Lower leg skin (tissue), 4 donors: ENCODE results near the gene MZF1. TPM values are rescaled to one million over a fixed set of nuclear protein-coding genes. Genes with fewer than 3 reads are reported as not detected.
A peak's percentile ranks its signal among the peaks of the same experiment; 100 is the strongest.

Experiments
- DNase-seq, 2 donors: peaks; one replicate each; pipeline ENCODE4 v3.0.0-alpha.2; 2019; ENCODE audit warnings: low spot score in 2 of 2
- H3K4me3 ChIP-seq: fragments of 200-600 bp; sonication (generic); 2 replicates; pipeline ENCODE4 v1.5.1; 2017; ENCODE audit warnings: mild to moderate bottlenecking, low read depth; ENCODE audit not compliant: poor library complexity, severe bottlenecking
- CTCF ChIP-seq, 3 donors: fragments of 450-650 bp; IDR thresholded peaks; one replicate each; pipeline ENCODE4 v1.5.1; 2016; ENCODE audit warnings: antibody characterized with exemption in 3 of 3, mild to moderate bottlenecking in 3 of 3, moderate library complexity in 2 of 3
- POLR2A ChIP-seq, 2 donors: fragments of 450-650 bp; IDR thresholded peaks; one replicate each; pipeline ENCODE4 v1.6.1; 2016 to 2017; ENCODE audit warnings: antibody characterized with exemption in 2 of 2, mild to moderate bottlenecking in 1 of 2, moderate library complexity in 1 of 2
- WGBS, 2 donors: methylation state at CpG; one replicate each; pipeline ENCODE4 v1.1.5; 2018; 5-methylcytosine and 5-hydroxymethylcytosine counted together
- intact Hi-C: fragments of 100-400 bp; cut with DNase I; formaldehyde crosslinking; loops from one replicate; pipeline ENCODE4 v1.15.0; 2023; ENCODE audit warnings: low total_unique reads
- total RNA-seq, 4 donors: library from RNA; depleted of rRNA; stranded (reverse); fragments of >200 nt; gene quantifications; one replicate each; pipeline ENCODE4 v1.1.0, GENCODE V29; 2016

Gene MZF1
- total RNA-seq, 4 donors from 2014 or later, result 14.8 to 34.7 (median 27.6) TPM

- WGBS, 2 donors, result 2 to 4% methylated on average over 26 to 47 of the region's 55 CpGs
- H3K4me3 ChIP-seq, result no peak overlapping the region
- TF ChIP-seq CTCF (IDR thresholded peaks at IDR 0.05) (no peak), POLR2A (IDR thresholded peaks at IDR 0.05) (no peak)
- peak in 1 of 2 donors; percentile 87 for DNase-seq
- intact Hi-C loops, result no loop called here
Observed at GRCh38 chr19:58538257-58539168, 34.6 kb downstream of the MZF1 start.

GRCh38 chr19:58536852-58537798 is 36.0 kb downstream of the MZF1 start:
- WGBS, 2 donors, result 81 to 91% methylated on average over 8 of the region's 8 CpGs
- no peak for DNase-seq
- intact Hi-C loops, result no loop called here
- no peak for TF ChIP-seq CTCF (IDR thresholded peaks at IDR 0.05)
- no peak for TF ChIP-seq POLR2A (IDR thresholded peaks at IDR 0.05)
- no peak overlapping the region for H3K4me3 ChIP-seq

- WGBS, 2 donors, result 90 to 91% methylated on average over 3 of the region's 3 CpGs
- no peak for TF ChIP-seq POLR2A (IDR thresholded peaks at IDR 0.05)
- no peak overlapping the region for H3K4me3 ChIP-seq
- no peak for DNase-seq
- intact Hi-C loops, result no loop called here
Observed at GRCh38 chr19:58535857-58536256, 37.3 kb downstream of the MZF1 start.

- no peak for TF ChIP-seq CTCF (IDR thresholded peaks at IDR 0.05)
- TF ChIP-seq POLR2A (IDR thresholded peaks at IDR 0.05), result no peak
- WGBS, 2 donors, result 63 to 69% methylated on average over 10 of the region's 10 CpGs
- intact Hi-C loops, result no loop called here
- no peak overlapping the region for H3K4me3 ChIP-seq
- no peak for DNase-seq
Observed at GRCh38 chr19:58531034-58531840, 41.9 kb downstream of the MZF1 start.

GRCh38 chr19:58529405-58529804 is 43.7 kb downstream of the MZF1 start:
- 80 to 82% methylated on average over 3 of the region's 3 CpGs for whole genome bisulfite sequencing, 2 donors
- intact Hi-C loops, result no loop called here
- no peak for DNase-seq
- H3K4me3 ChIP-seq, result no peak overlapping the region
- TF ChIP-seq POLR2A (IDR thresholded peaks at IDR 0.05) (no peak), CTCF (IDR thresholded peaks at IDR 0.05) (no peak)
